HepG2 (cell line): ENCODE data around the gene MARS1.

Experiments used
- CEBPB ChIP-seq: IDR thresholded peaks from 2 replicates; pipeline ENCODE4 v1.6.1; 2011; ENCODE audit warnings: low read depth, low read length, improper control_type of control experiment, borderline replicate concordance
- FOXP1 ChIP-seq, 2 experiments: fragments of 450-650 bp in 1 of 2; IDR thresholded peaks; 2 replicates each; pipeline ENCODE4 v1.6.1; 2017 to 2018; ENCODE audit warnings: antibody characterized with exemption in 1 of 2
- TCF7L2 ChIP-seq: IDR thresholded peaks from 2 replicates; pipeline ENCODE4 v1.6.1; 2011; ENCODE audit warnings: mild to moderate bottlenecking, low read depth, low read length, moderate library complexity
- TOE1 ChIP-seq: sonication (generic); formaldehyde crosslinking; IDR thresholded peaks from 2 replicates; pipeline ENCODE4 v1.4.0; 2020; ENCODE audit warnings: mild to moderate bottlenecking, missing genetic modification reagents
- TF ChIP-seq, protein P1 (sequence below): IDR thresholded peaks from 2 replicates; pipeline ENCODE4 v1.6.1; 2016
- TF ChIP-seq, protein P2 (sequence below): sonication (generic); formaldehyde crosslinking; IDR thresholded peaks from 2 replicates; pipeline ENCODE4 v1.4.0; 2020; ENCODE audit warnings: missing genetic modification reagents
- TF ChIP-seq, protein P3 (sequence below): sonication (generic); formaldehyde crosslinking; IDR thresholded peaks from 2 replicates; pipeline ENCODE4 v1.5.0; 2020; ENCODE audit warnings: mild to moderate bottlenecking, missing genetic modification reagents, moderate library complexity

DNA sequence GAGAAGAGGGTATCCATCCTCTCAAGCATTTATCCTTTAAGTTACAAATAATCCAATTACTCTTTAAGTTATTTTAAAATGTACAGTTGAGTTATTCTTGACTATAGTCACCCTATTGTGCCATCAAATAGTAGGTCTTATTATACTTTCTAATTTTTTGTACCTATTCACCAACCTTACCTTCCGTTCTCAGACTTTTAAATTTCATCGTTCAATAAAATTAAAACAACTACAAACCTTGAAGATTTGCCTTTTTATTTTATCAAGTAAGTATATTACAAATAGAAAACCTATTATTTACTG lies 60.1 kb downstream of the MARS1 start:
- TF ChIP-seq CEBPB = no peak
- TF ChIP-seq, protein P1, sequence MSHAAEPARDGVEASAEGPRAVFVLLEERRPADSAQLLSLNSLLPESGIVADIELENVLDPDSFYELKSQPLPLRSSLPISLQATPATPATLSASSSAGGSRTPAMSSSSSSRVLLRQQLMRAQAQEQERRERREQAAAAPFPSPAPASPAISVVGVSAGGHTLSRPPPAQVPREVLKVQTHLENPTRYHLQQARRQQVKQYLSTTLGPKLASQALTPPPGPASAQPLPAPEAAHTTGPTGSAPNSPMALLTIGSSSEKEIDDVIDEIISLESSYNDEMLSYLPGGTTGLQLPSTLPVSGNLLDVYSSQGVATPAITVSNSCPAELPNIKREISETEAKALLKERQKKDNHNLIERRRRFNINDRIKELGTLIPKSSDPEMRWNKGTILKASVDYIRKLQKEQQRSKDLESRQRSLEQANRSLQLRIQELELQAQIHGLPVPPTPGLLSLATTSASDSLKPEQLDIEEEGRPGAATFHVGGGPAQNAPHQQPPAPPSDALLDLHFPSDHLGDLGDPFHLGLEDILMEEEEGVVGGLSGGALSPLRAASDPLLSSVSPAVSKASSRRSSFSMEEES = no peak
- TF ChIP-seq, protein P2, sequence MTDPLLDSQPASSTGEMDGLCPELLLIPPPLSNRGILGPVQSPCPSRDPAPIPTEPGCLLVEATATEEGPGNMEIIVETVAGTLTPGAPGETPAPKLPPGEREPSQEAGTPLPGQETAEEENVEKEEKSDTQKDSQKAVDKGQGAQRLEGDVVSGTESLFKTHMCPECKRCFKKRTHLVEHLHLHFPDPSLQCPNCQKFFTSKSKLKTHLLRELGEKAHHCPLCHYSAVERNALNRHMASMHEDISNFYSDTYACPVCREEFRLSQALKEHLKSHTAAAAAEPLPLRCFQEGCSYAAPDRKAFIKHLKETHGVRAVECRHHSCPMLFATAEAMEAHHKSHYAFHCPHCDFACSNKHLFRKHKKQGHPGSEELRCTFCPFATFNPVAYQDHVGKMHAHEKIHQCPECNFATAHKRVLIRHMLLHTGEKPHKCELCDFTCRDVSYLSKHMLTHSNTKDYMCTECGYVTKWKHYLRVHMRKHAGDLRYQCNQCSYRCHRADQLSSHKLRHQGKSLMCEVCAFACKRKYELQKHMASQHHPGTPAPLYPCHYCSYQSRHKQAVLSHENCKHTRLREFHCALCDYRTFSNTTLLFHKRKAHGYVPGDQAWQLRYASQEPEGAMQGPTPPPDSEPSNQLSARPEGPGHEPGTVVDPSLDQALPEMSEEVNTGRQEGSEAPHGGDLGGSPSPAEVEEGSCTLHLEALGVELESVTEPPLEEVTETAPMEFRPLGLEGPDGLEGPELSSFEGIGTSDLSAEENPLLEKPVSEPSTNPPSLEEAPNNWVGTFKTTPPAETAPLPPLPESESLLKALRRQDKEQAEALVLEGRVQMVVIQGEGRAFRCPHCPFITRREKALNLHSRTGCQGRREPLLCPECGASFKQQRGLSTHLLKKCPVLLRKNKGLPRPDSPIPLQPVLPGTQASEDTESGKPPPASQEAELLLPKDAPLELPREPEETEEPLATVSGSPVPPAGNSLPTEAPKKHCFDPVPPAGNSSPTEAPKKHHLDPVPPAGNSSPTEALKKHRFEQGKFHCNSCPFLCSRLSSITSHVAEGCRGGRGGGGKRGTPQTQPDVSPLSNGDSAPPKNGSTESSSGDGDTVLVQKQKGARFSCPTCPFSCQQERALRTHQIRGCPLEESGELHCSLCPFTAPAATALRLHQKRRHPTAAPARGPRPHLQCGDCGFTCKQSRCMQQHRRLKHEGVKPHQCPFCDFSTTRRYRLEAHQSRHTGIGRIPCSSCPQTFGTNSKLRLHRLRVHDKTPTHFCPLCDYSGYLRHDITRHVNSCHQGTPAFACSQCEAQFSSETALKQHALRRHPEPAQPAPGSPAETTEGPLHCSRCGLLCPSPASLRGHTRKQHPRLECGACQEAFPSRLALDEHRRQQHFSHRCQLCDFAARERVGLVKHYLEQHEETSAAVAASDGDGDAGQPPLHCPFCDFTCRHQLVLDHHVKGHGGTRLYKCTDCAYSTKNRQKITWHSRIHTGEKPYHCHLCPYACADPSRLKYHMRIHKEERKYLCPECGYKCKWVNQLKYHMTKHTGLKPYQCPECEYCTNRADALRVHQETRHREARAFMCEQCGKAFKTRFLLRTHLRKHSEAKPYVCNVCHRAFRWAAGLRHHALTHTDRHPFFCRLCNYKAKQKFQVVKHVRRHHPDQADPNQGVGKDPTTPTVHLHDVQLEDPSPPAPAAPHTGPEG (CRISPR knock-in tag) = no peak
- no peak for TF ChIP-seq TOE1
- TF ChIP-seq, protein P3, sequence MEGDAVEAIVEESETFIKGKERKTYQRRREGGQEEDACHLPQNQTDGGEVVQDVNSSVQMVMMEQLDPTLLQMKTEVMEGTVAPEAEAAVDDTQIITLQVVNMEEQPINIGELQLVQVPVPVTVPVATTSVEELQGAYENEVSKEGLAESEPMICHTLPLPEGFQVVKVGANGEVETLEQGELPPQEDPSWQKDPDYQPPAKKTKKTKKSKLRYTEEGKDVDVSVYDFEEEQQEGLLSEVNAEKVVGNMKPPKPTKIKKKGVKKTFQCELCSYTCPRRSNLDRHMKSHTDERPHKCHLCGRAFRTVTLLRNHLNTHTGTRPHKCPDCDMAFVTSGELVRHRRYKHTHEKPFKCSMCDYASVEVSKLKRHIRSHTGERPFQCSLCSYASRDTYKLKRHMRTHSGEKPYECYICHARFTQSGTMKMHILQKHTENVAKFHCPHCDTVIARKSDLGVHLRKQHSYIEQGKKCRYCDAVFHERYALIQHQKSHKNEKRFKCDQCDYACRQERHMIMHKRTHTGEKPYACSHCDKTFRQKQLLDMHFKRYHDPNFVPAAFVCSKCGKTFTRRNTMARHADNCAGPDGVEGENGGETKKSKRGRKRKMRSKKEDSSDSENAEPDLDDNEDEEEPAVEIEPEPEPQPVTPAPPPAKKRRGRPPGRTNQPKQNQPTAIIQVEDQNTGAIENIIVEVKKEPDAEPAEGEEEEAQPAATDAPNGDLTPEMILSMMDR = no peak
- no peak for TF ChIP-seq FOXP1 (IDR thresholded peaks at IDR 0.05)
- TF ChIP-seq FOXP1 (CRISPR knock-in tag; IDR thresholded peaks at IDR 0.05) = no peak
- TF ChIP-seq TCF7L2 = no peak
